RWPE1 (cell line): Measurements from ENCODE around the gene NOL4L.

Source experiments
- CTCF ChIA-PET: fragments of 350-600 bp; sonication (Branson Sonifier 250); formaldehyde crosslinking; extraction: SDS; loops from one replicate; lab custom pipeline; 2021; lab: Yijun Ruan, JAX
- POLR2A ChIA-PET: fragments of 400-600 bp; formaldehyde crosslinking; extraction: SDS; loops from one replicate; lab custom pipeline; 2020; ENCODE audit warnings: antibody characterized with exemption; ENCODE audit not compliant: low non-redundant PET; lab: Yijun Ruan, JAX
- DNase-seq: peaks from one replicate; pipeline ENCODE4 v3.0.0; 2012; ENCODE audit warnings: low spot score
- H3K27ac ChIP-seq: fragments of 450-650 bp; 2 replicates; pipeline ENCODE4 v1.5.1; 2017
- TF ChIP-seq, protein P1 (sequence below): fragments of 450-650 bp; conservative IDR thresholded peaks from 2 replicates; pipeline ENCODE4 v1.5.1; 2017; ENCODE audit warnings: low read depth, mild to moderate bottlenecking

The NOL4L gene

DNA sequence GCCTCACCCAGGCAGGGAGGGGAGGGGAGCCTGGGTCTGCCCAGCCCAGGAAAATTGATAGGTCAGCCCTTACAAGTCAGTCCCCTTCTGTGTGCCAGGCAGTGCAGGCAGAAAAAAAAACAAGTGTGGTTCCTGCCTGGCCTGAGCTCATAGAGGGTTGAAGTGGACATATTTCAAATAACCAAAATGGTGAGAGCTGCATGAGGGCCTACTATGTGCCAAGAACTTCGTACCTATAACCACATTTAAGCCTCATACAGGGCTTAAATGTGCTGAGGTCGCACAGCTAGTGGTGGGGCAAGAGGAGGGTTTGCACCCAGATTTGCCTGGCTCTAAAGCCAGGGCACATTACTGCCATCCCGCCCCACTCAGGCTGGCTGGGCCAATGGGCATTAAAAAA, 6.9 kb upstream of the NOL4L start:
- POLR2A ChIA-PET, result interaction anchor here (0.7 kb wide), 2 partner anchors 13 to 239 kb away, joined by 3 to 10 read pairs; no protein-coding TSS in a partner anchor

DNA sequence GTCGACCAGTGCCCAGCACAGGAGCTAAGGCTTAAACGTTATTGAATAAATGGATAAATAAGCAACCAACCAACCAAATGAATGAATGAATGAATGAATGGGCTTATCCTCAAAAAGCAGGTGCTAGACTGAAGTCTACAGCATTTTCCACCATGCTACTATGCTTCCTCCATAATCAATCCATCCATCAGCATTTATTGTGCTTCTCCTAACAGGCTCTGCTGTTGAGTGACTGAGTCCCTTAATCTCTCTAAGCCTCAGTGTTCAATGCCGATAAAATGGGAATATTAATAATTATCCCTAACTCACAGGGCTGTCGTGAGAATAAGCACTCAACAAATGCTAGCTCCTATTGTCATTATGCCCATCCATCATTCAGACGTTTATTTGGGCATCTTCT, 4.6 kb upstream of the NOL4L start:
- no peak for DNase-seq
- ChIA-PET POLR2A (no interaction called here), CTCF (no interaction called here)
- TF ChIP-seq, protein P1, sequence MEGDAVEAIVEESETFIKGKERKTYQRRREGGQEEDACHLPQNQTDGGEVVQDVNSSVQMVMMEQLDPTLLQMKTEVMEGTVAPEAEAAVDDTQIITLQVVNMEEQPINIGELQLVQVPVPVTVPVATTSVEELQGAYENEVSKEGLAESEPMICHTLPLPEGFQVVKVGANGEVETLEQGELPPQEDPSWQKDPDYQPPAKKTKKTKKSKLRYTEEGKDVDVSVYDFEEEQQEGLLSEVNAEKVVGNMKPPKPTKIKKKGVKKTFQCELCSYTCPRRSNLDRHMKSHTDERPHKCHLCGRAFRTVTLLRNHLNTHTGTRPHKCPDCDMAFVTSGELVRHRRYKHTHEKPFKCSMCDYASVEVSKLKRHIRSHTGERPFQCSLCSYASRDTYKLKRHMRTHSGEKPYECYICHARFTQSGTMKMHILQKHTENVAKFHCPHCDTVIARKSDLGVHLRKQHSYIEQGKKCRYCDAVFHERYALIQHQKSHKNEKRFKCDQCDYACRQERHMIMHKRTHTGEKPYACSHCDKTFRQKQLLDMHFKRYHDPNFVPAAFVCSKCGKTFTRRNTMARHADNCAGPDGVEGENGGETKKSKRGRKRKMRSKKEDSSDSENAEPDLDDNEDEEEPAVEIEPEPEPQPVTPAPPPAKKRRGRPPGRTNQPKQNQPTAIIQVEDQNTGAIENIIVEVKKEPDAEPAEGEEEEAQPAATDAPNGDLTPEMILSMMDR, result no peak
- H3K27ac ChIP-seq, result no peak overlapping the region

More for the DNA sequence above, 6.9 kb upstream of the NOL4L start:
- H3K27ac ChIP-seq, result no peak overlapping the region
- DNase-seq, result no peak
- TF ChIP-seq, protein P1, result no peak
- CTCF ChIA-PET, result interaction anchor here (0.7 to 1.2 kb wide), 3 partner anchors 31 to 186 kb away, joined by 3 to 4 read pairs (median 3); no protein-coding TSS in a partner anchor

DNA sequence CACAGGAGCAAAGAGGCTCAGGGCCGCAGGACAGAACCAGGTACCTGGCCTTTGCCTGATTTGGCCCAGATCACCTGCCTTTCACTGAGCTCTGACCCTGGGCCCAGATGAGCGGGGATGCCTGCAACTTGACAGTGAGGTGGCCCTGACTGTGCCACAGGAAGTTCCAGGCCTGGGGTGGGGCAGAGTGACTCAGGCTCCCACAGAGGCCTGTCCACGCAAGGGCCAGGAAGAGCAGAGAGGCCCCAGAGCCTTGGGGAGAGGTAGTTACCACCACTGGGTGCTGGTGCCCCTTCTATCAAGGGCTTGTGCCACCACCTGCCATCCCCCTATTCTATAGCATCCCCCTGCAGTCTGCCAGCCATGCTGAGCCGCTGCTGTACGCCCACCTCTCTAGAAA, 4.1 kb upstream of the NOL4L start:
- ChIA-PET CTCF (no interaction called here), POLR2A (no interaction called here)
- peak; percentile 70 for DNase-seq
- TF ChIP-seq, protein P1, result no peak
- no peak overlapping the region for H3K27ac ChIP-seq

DNA sequence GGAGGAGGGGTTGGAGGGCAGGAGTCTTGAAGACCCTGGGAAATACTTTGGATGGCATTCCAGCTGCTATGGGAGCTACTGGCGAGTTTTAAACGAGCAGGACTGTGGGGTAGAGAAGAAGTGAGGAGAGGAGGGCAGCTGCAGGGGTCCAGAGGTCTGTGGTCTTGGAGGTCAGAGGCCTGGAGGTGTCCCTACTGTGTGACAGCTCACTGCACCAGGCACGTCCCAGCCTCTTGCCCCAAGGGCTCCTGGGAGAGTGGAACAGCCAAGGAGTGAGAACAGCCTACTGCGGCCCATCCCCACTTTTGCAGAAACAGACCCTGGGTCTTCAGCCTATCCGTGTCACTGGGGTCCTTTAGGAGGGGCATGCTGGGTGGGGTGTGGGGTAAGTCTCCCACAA, 2.9 kb upstream of the NOL4L start:
- CTCF ChIA-PET, result interaction anchor here (0.6 to 1.4 kb wide), 4 partner anchors 12 to 636 kb away, joined by 3 to 6 read pairs (median 4); partner anchors contain the start of gene PDRG1
- no peak for DNase-seq
- TF ChIP-seq, protein P1, result no peak
- POLR2A ChIA-PET, result interaction anchor here (1.0 kb wide), 1 partner anchor 53 kb away, joined by 10 read pairs; no protein-coding TSS in a partner anchor
- no peak overlapping the region for H3K27ac ChIP-seq

DNA sequence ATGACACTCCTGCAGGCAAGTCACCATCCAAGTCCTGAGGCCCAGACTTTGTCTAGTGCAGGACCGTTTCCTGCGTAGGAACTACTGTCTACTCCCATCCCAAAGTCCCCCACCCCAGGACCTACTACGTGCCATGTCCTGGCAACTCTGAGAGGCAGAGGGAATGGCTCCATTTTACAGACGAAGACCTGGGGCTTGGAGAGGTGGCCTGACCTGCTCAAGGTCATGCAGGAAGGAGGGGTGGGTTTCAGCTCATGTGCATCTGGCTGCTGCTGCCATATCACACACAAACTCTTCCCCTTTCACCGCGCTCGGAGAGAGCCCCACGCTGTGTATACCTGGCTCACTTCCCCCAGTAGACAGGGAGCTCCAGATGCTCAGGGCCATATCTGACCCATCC, 1.2 kb upstream of the NOL4L start:
- TF ChIP-seq, protein P1, result no peak
- POLR2A ChIA-PET, result no interaction called here
- H3K27ac ChIP-seq, result no peak overlapping the region
- CTCF ChIA-PET, result interaction anchor here (0.6 kb wide), 2 partner anchors 12 to 20 kb away, joined by 3 to 4 read pairs; no protein-coding TSS in a partner anchor
- no peak for DNase-seq

DNA sequence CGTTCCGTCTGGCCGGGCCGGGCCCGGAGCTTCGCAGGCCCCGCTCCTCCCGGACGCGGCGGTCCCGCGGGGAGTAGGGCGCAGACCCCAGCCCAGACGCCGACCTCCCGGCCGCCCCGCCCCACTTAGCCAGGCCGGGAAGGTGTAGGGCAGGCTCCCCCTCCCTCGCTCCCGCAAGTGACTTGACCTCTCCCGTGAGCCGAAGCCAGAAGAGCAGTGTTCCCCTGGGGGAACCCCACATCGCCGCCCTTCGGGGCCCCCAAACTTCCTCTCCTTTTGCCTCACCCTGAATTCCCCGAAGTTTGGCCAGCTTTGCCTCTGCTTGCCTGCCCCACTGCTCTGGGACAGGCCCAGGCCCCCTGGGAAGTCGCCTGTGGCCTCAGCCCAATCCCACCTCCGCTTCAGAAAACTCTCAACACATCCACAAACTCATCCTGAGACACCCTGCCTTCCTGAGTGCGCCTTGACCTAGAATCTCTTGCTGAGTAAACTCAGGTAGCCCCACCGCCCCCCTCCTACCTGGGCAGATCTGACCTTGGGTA, 524 bp upstream of the NOL4L start:
- TF ChIP-seq, protein P1, result no peak
- no peak for DNase-seq
- ChIA-PET POLR2A (no interaction called here), CTCF (interaction anchor here (0.5 to 0.6 kb wide), 3 partner anchors 11 to 77 kb away, joined by 3 read pairs; no protein-coding TSS in a partner anchor)
- H3K27ac ChIP-seq, result no peak overlapping the region
